NOMO-1 treated with DMSO at 0.1 percent for 48 hours (cell line): ENCODE measurements around the gene CENPN.

Experiments used
- DNase-seq: peaks from one replicate; lab custom pipeline; 2025; ENCODE audit not compliant: unreplicated experiment; lab: John Stamatoyannopoulos, UW

CENPN gene

DNA sequence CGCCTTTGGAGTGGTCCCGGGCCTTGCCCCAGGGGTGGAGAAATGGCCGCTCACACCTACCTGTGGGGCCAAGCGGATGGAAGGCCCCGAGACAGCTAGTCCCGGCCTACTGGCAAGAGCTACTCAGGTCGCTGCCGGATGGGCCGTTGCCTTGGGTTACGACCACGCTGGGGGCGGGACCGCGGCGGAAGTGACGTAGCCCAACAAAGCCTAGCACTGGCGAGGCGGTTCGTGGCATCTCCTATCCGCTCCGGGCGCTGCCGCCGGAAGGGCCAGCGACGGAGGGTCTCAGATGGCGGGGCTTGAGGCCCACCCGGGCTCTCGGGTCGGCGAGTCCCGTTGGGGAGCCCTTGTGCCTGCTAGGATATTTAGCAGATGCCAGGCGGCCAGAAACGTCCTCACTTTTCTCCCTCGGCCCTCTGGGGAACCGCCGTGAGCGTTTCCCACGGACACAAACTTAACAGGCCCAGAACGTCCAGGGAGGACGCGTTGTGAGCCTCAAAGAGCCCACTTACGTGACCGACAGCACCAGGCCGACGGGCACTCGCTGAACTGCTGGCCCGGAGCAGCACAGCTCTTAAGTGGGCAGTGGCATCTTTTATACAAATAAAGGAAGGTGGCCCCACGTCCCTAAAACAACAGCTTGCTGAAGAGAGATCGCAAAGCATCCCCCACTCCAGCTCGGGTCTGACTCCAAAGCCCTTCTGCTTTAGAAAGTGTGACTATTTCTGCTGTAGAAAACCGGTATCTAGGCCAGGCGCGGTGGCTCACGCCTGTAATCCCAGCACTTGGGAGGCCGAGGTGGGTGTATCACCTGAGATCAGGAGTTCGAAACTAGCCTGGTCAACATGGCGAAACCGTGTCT is 70.3 kb downstream of the CENPN start, which contains the start of gene C16orf46:
Gene C16orf46, minus strand, starts transcription at position 163 of the 865 bp plus-strand sequence. CDS start 13,283 bp downstream, outside the sequence.
- DNase-seq = peak; percentile 89

DNA sequence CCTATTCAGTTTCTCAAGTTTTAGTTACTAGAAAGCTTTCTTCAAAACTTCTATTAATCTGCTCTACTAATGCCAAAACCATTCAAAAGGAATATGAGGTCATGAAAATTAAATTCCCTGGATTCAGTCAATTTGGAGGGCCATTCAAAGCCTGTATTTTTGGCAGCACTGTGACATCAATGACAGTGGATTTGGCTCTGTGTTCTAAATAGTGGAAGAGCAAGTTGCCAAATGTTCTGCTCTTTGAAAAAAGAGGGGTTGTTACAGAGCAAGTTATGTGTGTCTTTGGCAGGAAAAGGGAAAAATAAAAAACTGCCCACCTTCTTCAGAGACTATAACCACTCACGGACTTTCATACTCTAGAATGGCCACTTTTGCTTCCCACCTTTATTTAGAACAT is 73.2 kb downstream of the CENPN start:
- no peak for DNase-seq

DNA sequence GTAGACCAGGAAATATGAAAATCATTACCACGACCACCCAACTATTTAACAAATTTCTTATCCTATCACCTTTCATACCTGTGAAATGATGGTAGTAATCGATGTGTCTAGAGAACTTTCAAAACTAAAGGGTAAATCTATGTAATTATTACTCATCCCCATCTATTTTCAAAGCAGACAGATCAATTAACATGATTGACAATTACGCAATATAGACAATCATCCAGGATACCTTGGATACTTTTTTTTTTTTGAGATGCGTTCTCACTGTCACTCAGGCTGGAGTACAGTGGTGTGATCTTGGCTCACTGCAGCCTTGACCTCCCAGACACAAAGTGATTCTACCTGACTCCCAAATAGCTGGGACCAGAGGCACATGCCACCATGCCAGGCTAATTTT is 74.0 kb downstream of the CENPN start:
- DNase-seq = no peak
